ENCODE results near the gene SMIM44. TPM values are rescaled to one million over a fixed set of nuclear protein-coding genes. Genes with fewer than 3 reads are reported as not detected.

Gene SMIM44
- total RNA-seq, 1 experiment from 2014 or later, result not detected

- peak overlapping the region in 1 of 2 experiments; percentile 41; a peak in 1 of 5 replicates for H3K4me3 Mint-ChIP-seq
Observed at GRCh38 chr19:3492131-3492839, 9.0 kb upstream of the SMIM44 start.

More at GRCh38 chr19:3492131-3492839, 9.0 kb upstream of the SMIM44 start:
- Mint-ChIP-seq H3K27me3 (ENCODE audit: low read depth) (no peaks in the 10 kb centered on the region), H3K4me1 (no peaks in the 10 kb centered on the region), H3K9me3 (no peaks in the 10 kb centered on the region), H3K27ac (no peak overlapping the region), H3K36me3 (ENCODE audit: insufficient read depth in 1 of 3, low read depth in 3 of 3) (peaks cover 19 to 42% (median 35%) of the 10 kb centered on the region in 3 experiments; a peak in 6 of 7 replicates)
- TF ChIP-seq CTCF (conservative IDR thresholded peaks at IDR 0.05), result no peak
- Histone ChIP-seq H3K79me2 (ENCODE audit: insufficient read depth, low read length) (no peaks in the 10 kb centered on the region; the same call in 1 of the 2 replicates), H2BK20ac (ENCODE audit: low read depth, low read length, poor library complexity, severe bottlenecking) (no peak overlapping the region), H4K20me1 (ENCODE audit: control insufficient read depth, insufficient read depth, insufficient read length) (no peaks in the 10 kb centered on the region), H3K18ac (ENCODE audit: insufficient read length, low read depth, low read length) (no peak overlapping the region), H2BK5ac (ENCODE audit: insufficient read length, low read length) (no peak overlapping the region), H3K9ac (ENCODE audit: extremely low read depth, insufficient read length, low read length) (no peak overlapping the region), H2AFZ (ENCODE audit: low read length) (no peak overlapping the region), H3K27ac (ENCODE audit: insufficient read length, low read depth, low read length) (no peak overlapping the region), H3K4ac (ENCODE audit: low read depth, low read length) (no peak overlapping the region), H3K27me3 (ENCODE audit: insufficient read depth, low read length) (no peaks in the 10 kb centered on the region), H2BK12ac (ENCODE audit: insufficient read length, low read depth, low read length) (no peak overlapping the region), H3K4me2 (ENCODE audit: insufficient read depth, insufficient read length, low read length) (no peak overlapping the region), H3T11ph (ENCODE audit: low read length) (no peak overlapping the region), H2BK120ac (ENCODE audit: low read depth, low read length, poor library complexity, severe bottlenecking) (no peak overlapping the region), H3K14ac (ENCODE audit: insufficient read depth, low read length) (no peak overlapping the region), H3K9me3 (ENCODE audit: control insufficient read depth, low read depth, low read length) (no peaks in the 10 kb centered on the region), H3K4me1 (ENCODE audit: insufficient read depth, low read length) (no peaks in the 10 kb centered on the region), H3K23me2 (ENCODE audit: insufficient read length, low read depth, low read length, poor library complexity, severe bottlenecking) (no peaks in the 10 kb centered on the region), H4K5ac (ENCODE audit: insufficient read length, low read depth, low read length) (no peak overlapping the region), H3K79me1 (ENCODE audit: insufficient read depth, low read depth, low read length, poor library complexity, severe bottlenecking) (no peaks in the 10 kb centered on the region), H2AK5ac (ENCODE audit: insufficient read length, low read length) (no peak overlapping the region), H3K56ac (ENCODE audit: insufficient read length, low read depth, low read length) (no peak overlapping the region), H3K23ac (ENCODE audit: insufficient read length, low read depth, low read length) (no peak overlapping the region), H4K91ac (ENCODE audit: insufficient read length, low read depth, low read length) (no peak overlapping the region), H2BK15ac (ENCODE audit: low read depth, low read length) (no peak overlapping the region), H4K8ac (replicated peaks; ENCODE audit: insufficient read length, low read depth, low read length) (no peak overlapping the region)
- no peak for DNase-seq
- no CpG with 5 or more reads among the region's 45 CpGs for WGBS (ENCODE audit: extremely low coverage, insufficient read length, low lambda C conversion rate)
